Lower leg skin (tissue), 4 donors: Measurements from ENCODE around the gene PLEKHA1. TPM values are rescaled to one million over a fixed set of nuclear protein-coding genes. Genes with fewer than 3 reads are reported as not detected.
A peak's percentile ranks its signal among the peaks of the same experiment; 100 is the strongest.

Experiments
- DNase-seq, 2 donors: peaks; one replicate each; pipeline ENCODE4 v3.0.0-alpha.2; 2019; ENCODE audit warnings: low spot score in 2 of 2
- H3K4me3 ChIP-seq: fragments of 200-600 bp; sonication (generic); 2 replicates; pipeline ENCODE4 v1.5.1; 2017; ENCODE audit warnings: mild to moderate bottlenecking, low read depth; ENCODE audit not compliant: poor library complexity, severe bottlenecking
- POLR2A ChIP-seq, 2 donors: fragments of 450-650 bp; IDR thresholded peaks; one replicate each; pipeline ENCODE4 v1.6.1; 2016 to 2017; ENCODE audit warnings: antibody characterized with exemption in 2 of 2, mild to moderate bottlenecking in 1 of 2, moderate library complexity in 1 of 2
- WGBS, 2 donors: methylation state at CpG; one replicate each; pipeline ENCODE4 v1.1.5; 2018; 5-methylcytosine and 5-hydroxymethylcytosine counted together
- intact Hi-C: fragments of 100-400 bp; cut with DNase I; formaldehyde crosslinking; loops from one replicate; pipeline ENCODE4 v1.15.0; 2023; ENCODE audit warnings: low total_unique reads
- total RNA-seq, 4 donors: library from RNA; depleted of rRNA; stranded (reverse); fragments of >200 nt; gene quantifications; one replicate each; pipeline ENCODE4 v1.1.0, GENCODE V29; 2016
- TF ChIP-seq, protein P1 (sequence below), 3 donors: fragments of 450-650 bp; IDR thresholded peaks; one replicate each; pipeline ENCODE4 v1.5.1; 2016; ENCODE audit warnings: antibody characterized with exemption in 3 of 3, mild to moderate bottlenecking in 3 of 3, moderate library complexity in 2 of 3

The PLEKHA1 gene
- total RNA-seq, 4 donors from 2014 or later, result 83.6 to 116 (median 105) TPM

GRCh38 chr10:122475100-122475499 lies 100.6 kb downstream of the PLEKHA1 start:
- 25 to 42% methylated on average over 12 of the region's 12 CpGs for WGBS, 2 donors
- DNase-seq, result peak in 1 of 2 donors; percentile 90
- TF ChIP-seq, protein P1, sequence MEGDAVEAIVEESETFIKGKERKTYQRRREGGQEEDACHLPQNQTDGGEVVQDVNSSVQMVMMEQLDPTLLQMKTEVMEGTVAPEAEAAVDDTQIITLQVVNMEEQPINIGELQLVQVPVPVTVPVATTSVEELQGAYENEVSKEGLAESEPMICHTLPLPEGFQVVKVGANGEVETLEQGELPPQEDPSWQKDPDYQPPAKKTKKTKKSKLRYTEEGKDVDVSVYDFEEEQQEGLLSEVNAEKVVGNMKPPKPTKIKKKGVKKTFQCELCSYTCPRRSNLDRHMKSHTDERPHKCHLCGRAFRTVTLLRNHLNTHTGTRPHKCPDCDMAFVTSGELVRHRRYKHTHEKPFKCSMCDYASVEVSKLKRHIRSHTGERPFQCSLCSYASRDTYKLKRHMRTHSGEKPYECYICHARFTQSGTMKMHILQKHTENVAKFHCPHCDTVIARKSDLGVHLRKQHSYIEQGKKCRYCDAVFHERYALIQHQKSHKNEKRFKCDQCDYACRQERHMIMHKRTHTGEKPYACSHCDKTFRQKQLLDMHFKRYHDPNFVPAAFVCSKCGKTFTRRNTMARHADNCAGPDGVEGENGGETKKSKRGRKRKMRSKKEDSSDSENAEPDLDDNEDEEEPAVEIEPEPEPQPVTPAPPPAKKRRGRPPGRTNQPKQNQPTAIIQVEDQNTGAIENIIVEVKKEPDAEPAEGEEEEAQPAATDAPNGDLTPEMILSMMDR (IDR thresholded peaks at IDR 0.05), result no peak
- no peak for TF ChIP-seq POLR2A (IDR thresholded peaks at IDR 0.05)
- H3K4me3 ChIP-seq, result no peak overlapping the region
- intact Hi-C loops, result no loop called here

GRCh38 chr10:122475591-122476332 lies 101.3 kb downstream of the PLEKHA1 start:
- WGBS, 2 donors, result 49 to 58% methylated on average over 16 of the region's 16 CpGs
- peak in 1 of 2 donors; percentile 80 for DNase-seq
- no peak overlapping the region for H3K4me3 ChIP-seq
- TF ChIP-seq, protein P1 (IDR thresholded peaks at IDR 0.05), result no peak
- TF ChIP-seq POLR2A (IDR thresholded peaks at IDR 0.05), result no peak
- intact Hi-C loops, result no loop called here

DNA sequence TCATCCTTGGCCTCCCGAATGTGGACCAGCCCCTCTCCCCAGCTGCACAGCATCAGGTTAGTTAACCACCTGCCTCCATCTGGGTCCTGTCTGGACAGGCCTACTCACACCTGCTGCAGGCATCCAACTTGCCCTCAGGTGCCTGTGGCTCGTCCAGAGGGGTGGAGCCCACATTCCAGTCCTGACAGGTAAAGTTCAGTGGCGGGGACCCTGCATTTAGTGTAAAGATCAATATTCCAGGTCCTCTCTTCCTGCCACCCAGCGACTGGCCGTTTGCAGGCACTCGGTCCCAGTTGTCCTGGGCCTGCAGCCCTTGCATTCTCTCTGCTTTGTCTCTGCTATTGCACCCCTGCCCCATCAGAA lies 101.8 kb downstream of the PLEKHA1 start:
- 40 to 62% methylated on average over 6 of the region's 6 CpGs for WGBS, 2 donors
- H3K4me3 ChIP-seq, result no peak overlapping the region
- peak in 1 of 2 donors; percentile 81 for DNase-seq
- TF ChIP-seq, protein P1 (IDR thresholded peaks at IDR 0.05), result no peak
- no peak for TF ChIP-seq POLR2A (IDR thresholded peaks at IDR 0.05)
- intact Hi-C loops, result no loop called here

- TF ChIP-seq, protein P1 (IDR thresholded peaks at IDR 0.05), result no peak
- no peak for TF ChIP-seq POLR2A (IDR thresholded peaks at IDR 0.05)
- peak in 1 of 2 donors; percentile 23 for DNase-seq
- 91 to 93% methylated on average over 5 of the region's 5 CpGs for WGBS, 2 donors
- intact Hi-C loops, result no loop called here
- H3K4me3 ChIP-seq, result no peak overlapping the region
These were observed 102.9 kb downstream of the PLEKHA1 start for GRCh38 chr10:122477436-122477835.

DNA sequence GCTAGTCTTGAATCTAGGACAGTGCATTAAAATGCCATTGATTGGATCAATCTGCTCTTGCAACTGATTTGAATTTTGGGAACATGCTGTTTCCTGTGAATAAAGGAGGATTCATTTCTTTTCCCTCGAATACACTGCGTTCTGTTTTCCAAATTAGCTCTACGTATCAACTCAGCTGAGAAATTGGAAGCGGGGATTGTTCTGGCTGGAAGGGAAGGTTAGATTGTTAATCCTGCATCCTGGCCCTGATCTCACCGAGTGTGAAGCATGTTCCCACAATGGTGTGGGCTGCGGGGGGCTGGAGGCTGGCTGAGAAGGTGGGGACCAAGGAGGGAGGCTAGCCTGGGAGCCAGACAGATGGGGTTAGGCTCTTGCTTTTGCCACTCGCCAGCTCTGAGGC lies 104.5 kb downstream of the PLEKHA1 start:
- intact Hi-C loops, result no loop called here
- DNase-seq, result peak in 1 of 2 donors; percentile 75
- no peak for TF ChIP-seq POLR2A (IDR thresholded peaks at IDR 0.05)
- TF ChIP-seq, protein P1 (IDR thresholded peaks at IDR 0.05), result no peak
- no peak overlapping the region for H3K4me3 ChIP-seq
- 43 to 67% methylated on average over 7 of the region's 7 CpGs for WGBS, 2 donors
